AML-193 (cell line): ENCODE results near the gene LRIG1.
"Not testable (repeated sequence)": the region's sequence is repeated elsewhere in the genome, so short reads cannot be mapped to it uniquely, and the experiment has no call there.

Experiments used
- DNase-seq, 2 experiments: peaks; one replicate each; lab custom pipeline; 2025; lab: John Stamatoyannopoulos, UW

The LRIG1 gene

GRCh38 chr3:66421893-66422292 is 78.9 kb downstream of the LRIG1 start:
- DNase-seq, result not testable (repeated sequence)

DNA sequence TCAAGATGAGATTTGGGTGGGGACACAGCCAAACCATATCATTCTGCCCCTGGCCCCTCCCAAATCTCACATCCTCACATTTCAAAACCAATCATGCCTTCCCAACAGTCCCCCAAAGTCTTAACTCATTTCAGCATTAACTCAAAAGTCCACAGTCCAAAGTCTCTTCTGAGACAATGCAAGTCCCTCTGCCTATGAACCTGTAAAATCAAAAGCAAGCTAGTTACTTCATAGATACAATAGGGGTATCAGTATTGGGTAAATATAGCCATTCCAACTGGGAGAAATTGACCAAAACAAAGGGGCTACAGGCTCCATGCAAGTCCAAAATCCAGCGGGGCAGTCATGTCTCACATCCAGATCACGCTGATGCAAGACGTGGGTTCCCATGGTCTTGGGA is 79.7 kb downstream of the LRIG1 start:
- DNase-seq, result not testable (repeated sequence)

- DNase-seq, result no peak
These were observed 81.8 kb downstream of the LRIG1 start for GRCh38 chr3:66419036-66419435.

GRCh38 chr3:66418475-66418931 is 82.3 kb downstream of the LRIG1 start:
- no peak for DNase-seq

DNA sequence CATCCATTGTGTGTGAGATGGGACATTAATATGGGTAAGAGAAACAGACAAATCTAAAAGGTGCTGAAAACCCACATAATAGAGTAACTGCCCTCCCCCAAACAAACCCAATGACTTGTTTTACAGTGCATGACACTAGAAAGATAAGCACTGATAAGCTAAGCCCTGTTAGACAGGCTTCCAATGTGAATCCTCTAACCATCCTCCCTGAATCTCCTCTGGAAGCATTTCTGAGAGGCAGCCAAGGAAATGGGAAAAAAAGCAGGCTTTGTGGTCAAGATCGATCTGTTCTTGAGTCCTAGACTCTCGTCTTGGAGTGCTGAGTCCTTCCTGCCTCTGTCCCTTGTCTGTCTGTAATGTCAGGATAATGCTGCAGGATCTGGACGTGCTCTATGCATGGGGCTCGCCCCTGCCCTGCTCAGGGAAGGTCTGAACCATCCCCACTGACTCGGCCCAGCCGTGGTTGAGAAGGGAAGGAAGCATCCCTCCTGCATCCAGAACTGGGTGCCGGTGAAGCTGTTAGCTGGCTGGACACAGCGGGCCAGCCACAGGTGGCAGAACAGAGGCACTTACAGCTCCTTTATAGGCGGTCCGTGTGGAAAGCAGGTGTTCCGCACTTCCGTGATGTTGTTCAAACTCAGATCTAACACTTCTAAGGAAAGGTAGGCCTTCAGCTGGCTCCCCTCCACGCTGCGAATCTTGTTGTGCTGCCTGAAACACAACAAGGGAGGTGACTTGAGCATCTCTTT is 84.1 kb downstream of the LRIG1 start:
- no peak for DNase-seq

DNA sequence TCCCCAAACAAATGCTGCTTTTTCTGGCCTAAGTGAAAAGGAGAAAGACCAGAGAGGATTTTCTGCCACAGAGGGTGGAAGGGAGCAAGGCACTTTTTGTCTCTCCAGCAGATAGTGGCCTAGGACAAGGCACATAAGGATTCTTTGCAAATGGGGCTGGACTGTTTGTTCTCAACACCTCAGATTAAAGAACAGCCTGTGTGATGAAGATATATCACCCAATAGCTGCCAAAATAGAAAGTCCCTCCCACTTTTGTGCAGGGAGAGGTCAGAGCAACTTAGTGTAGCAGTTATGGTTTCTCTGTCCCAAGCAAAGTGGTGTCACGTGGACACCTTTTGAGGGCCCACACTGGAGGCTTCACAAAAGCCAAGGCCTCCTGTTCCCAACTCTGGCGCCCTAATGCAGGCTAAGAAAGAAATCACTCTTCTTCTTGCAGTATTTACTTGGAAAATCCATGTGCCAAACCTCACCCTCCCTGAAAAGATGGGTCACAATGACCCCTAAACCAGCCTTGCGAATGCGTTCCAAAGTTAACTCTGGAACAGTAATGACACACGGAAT is 84.9 kb downstream of the LRIG1 start:
- no peak for DNase-seq

DNA sequence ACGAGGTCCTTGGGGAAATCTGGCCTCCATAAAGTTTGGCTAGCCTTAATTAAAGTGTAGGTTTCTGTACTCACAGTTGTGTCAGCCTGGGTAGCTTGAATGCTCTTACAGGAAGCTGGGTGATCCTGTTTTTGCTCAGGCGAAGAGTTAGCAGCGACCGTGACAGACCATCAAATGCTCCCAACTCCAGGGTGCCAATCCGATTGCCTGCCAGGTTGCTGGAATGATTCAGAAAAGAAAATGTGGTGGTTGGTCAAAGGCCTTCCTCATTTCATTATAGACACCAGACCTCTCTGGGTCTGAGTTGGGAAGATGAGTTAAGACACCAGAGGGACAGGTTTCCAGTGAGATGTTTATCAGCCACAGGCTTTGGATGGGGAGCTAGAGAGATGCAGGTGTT is 86.0 kb downstream of the LRIG1 start:
- no peak for DNase-seq

DNA sequence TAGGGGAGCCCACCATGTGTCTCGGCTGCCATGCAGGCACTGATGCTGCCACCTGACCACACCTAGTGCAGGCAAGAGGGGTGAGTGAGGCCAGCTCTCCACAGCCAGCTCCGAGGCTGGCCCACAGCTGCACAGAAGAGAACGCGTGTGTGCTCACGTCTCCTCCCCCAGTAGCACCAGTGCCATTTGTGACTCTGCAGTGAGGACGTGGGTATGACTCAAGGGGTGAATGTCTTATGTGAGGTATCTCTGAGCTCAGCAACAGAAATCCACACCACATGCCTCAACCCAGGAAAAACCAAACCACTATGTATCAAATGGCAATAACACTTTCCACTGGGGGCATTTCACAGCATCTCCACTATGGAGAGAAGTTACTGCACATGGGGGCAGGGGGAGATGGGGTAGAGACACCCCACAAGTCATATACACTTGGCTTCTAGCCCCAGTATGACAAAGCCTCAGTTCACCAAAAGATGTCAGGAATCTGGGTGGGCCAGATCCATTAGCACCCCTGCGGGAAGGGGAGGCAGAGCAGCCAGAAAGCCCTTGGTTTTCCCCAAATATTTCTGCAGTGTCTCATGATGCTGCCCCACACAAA is 87.6 kb downstream of the LRIG1 start:
- DNase-seq, result no peak

DNA sequence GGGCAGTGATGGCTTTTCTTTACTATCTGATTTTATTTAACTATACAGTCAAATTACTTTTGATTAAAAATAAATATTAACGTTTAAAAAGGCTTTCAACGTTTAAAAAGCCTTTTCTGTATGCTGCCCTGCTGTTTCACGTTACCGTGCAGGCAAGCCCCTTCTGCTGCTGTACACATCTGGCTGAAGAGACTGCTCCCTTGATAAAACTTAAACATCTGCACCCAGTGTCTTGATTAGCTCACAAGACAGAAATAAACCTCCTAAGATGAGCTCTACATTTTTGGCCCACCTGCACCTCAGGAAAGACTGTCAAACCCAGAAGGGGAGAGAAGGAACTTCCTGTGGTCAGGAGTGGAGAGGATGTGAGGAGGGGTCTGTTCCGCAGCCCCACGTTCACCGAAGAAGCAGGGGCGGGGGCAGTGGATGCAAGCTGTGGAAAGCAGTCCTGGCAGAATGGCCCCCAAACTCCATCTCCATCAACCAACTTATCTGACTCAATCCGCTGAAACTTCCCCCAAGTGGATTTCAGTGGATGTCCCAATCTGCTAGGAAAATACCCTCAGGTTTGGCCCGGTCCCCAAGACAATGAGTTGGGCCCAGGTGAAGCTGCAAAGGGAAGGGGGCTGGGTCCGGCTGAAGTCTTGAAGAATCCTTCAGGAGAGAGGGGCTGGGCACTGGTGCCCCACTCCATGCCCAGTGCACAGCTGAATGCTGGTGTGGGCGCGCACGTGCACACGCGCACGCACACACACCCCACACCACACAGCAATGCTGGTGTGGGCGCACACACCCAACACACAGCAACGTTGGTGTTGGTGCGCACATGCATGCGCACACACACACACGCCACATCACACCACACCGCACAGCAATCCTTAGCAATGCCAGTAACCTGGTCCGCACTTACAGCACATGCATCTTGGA is 88.6 kb downstream of the LRIG1 start:
- DNase-seq, result no peak

GRCh38 chr3:66411474-66411873 is 89.3 kb downstream of the LRIG1 start:
- DNase-seq, result no peak

DNA sequence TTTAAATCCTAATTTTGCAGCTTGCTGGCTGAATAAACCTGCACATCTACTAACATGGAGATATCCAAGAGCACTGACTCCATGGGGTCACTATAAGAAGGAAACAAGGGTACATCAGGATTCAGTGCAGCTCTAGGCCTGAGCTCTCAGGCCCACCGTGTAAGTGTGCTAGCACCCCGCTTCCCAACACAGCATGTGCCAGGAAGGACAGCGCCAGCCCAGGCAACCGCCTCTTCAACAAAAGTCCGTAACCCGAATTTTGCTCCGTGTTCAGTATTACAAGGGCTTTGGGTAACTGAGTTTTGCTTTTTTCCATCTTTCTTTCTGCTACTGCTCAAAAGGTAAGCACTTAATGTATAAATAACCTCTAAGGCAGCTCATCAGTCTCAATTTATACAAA is 89.8 kb downstream of the LRIG1 start:
- DNase-seq, result no peak

GRCh38 chr3:66409771-66410754 is 90.8 kb downstream of the LRIG1 start:
- no peak for DNase-seq

DNA sequence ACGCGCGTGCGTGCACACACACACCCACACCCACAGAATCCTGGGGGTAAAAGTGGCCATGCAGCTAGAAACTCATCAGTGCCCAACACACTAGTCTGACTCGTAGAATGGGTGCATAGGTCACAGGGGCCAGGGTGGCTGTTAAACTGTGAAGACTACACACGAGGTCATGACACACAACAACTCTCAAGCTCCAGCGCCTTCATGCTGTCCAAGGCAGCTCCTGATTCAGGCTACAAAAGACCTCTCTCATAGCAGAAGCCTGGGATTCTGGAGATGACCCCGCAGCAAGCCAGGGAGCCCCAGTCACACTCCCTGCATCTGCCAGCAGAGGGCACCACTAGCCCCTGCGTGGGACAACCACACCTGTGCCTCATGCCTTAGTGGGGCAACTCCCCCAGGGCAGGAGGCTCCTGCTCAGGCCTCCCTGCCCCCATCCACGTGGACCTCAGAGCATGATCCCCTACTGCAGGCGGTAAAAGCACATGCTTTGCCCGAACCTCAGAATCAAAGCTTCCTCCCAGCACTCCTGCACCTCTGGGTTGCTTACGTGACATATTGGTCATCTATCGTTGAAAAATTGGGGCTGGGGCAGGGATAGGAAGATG is 93.1 kb downstream of the LRIG1 start:
- peak in 1 of 2 experiments; percentile 24 for DNase-seq

DNA sequence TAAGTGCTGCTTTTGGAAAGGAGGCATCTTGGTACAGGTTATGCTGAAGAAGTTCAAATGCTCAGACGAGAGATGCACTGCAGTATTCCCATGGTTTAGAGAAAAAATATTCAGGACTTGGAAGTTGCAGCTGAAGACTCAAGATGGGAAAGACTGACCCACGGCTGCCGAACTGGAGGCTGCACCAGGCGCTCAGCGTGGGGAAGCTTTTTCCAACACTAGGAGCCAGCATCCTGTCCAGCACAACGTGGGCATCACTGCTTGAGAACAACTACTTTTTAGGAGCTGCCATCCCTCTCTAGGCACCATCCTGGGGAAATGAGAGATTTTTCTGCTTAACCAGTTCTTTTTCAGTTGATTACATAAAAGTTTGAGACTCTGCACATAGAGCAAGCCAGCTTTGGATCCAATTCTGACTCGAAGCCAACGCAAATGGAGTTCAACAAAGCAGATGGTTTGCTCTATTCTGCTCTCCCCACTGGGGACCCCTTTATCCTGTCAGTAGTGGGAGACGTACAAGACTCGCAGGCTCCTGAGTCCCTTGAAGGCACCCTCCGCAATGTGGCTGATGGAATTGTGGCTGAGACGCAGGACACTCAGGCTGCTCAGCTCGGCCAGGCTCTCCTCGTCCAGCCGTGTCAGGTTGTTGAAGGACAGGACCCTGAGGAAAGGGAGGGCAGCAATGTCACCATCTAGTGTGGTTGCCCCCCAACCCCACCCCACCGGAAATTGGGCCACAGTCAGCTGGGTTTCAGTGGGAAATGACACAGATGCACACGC is 93.8 kb downstream of the LRIG1 start:
- no peak for DNase-seq

GRCh38 chr3:66406163-66406562 is 94.7 kb downstream of the LRIG1 start:
- no peak for DNase-seq

- DNase-seq, result no peak
These were observed 95.1 kb downstream of the LRIG1 start for GRCh38 chr3:66405701-66406091.

- DNase-seq, result no peak
These were observed 95.7 kb downstream of the LRIG1 start for GRCh38 chr3:66404903-66405700.

- DNase-seq, result no peak
These were observed 96.6 kb downstream of the LRIG1 start for GRCh38 chr3:66404197-66404596.
